Endothelial cell (in vitro differentiated cells): Measurements from ENCODE around the gene ZNF607. TPM values are rescaled to one million over a fixed set of nuclear protein-coding genes. Genes with fewer than 3 reads are reported as not detected.

ENCODE experiments used
- DNase-seq: peaks from one replicate; pipeline ENCODE4 v3.0.0; 2021; ENCODE audit warnings: low spot score
- H3K27ac Mint-ChIP-seq: one replicate; pipeline ENCODE4 v1.8.0; 2021; ENCODE audit warnings: mixed read lengths, inconsistent platforms; ENCODE audit not compliant: unreplicated experiment
- H3K27me3 Mint-ChIP-seq: one replicate; pipeline ENCODE4 v1.8.0; 2021; ENCODE audit warnings: mild to moderate bottlenecking, moderate library complexity, mixed read lengths, inconsistent platforms; ENCODE audit not compliant: unreplicated experiment
- H3K36me3 Mint-ChIP-seq: one replicate; pipeline ENCODE4 v1.8.0; 2021; ENCODE audit warnings: mild to moderate bottlenecking, low read depth, mixed read lengths, inconsistent platforms; ENCODE audit not compliant: unreplicated experiment
- H3K4me1 Mint-ChIP-seq: one replicate; pipeline ENCODE4 v1.8.0; 2021; ENCODE audit warnings: mild to moderate bottlenecking, mixed read lengths, inconsistent platforms; ENCODE audit not compliant: unreplicated experiment
- H3K4me3 Mint-ChIP-seq: one replicate; pipeline ENCODE4 v1.8.0; 2021; ENCODE audit warnings: mild to moderate bottlenecking, mixed read lengths, inconsistent platforms; ENCODE audit not compliant: unreplicated experiment
- H3K9me3 Mint-ChIP-seq: one replicate; pipeline ENCODE4 v1.8.0; 2021; ENCODE audit warnings: mixed read lengths, inconsistent platforms; ENCODE audit not compliant: unreplicated experiment
- total RNA-seq: library from RNA; stranded (reverse); fragmentation: NEBNext Ultra II Directional; extraction: Animal tissue kit (Norgen Biotek cat#: 25700); gene quantifications from one replicate; pipeline ENCODE4 v1.2.1, GENCODE V29; 2021; ENCODE audit not compliant: unreplicated experiment
- TF ChIP-seq, protein P1 (sequence below): fragments of 200-600 bp; sonication (generic); IDR thresholded peaks from one replicate; pipeline ENCODE4 v1.5.0; 2021; ENCODE audit warnings: antibody characterized with exemption; ENCODE audit not compliant: unreplicated experiment

Gene ZNF607
- total RNA-seq, 1 donor from 2014 or later = 15.2 TPM

GRCh38 chr19:37654629-37655300 is 64.8 kb downstream of the ZNF607 start:
- peak; percentile 16 for DNase-seq
- TF ChIP-seq, protein P1, sequence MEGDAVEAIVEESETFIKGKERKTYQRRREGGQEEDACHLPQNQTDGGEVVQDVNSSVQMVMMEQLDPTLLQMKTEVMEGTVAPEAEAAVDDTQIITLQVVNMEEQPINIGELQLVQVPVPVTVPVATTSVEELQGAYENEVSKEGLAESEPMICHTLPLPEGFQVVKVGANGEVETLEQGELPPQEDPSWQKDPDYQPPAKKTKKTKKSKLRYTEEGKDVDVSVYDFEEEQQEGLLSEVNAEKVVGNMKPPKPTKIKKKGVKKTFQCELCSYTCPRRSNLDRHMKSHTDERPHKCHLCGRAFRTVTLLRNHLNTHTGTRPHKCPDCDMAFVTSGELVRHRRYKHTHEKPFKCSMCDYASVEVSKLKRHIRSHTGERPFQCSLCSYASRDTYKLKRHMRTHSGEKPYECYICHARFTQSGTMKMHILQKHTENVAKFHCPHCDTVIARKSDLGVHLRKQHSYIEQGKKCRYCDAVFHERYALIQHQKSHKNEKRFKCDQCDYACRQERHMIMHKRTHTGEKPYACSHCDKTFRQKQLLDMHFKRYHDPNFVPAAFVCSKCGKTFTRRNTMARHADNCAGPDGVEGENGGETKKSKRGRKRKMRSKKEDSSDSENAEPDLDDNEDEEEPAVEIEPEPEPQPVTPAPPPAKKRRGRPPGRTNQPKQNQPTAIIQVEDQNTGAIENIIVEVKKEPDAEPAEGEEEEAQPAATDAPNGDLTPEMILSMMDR = no peak
- H3K9me3 Mint-ChIP-seq = no peaks in the 10 kb centered on the region
- peaks cover 7% of the 10 kb centered on the region for H3K27me3 Mint-ChIP-seq
- peaks cover 14% of the 10 kb centered on the region for H3K36me3 Mint-ChIP-seq
- H3K4me3 Mint-ChIP-seq = peak overlapping the region; percentile 96
- peaks cover 14% of the 10 kb centered on the region for H3K4me1 Mint-ChIP-seq
- peak overlapping the region; percentile 67 for H3K27ac Mint-ChIP-seq

- peak overlapping the region; percentile 67 for H3K27ac Mint-ChIP-seq
- DNase-seq = no peak
- H3K27me3 Mint-ChIP-seq = peaks cover 7% of the 10 kb centered on the region
- peaks cover 14% of the 10 kb centered on the region for H3K4me1 Mint-ChIP-seq
- peaks cover 14% of the 10 kb centered on the region for H3K36me3 Mint-ChIP-seq
- H3K9me3 Mint-ChIP-seq = no peaks in the 10 kb centered on the region
- TF ChIP-seq, protein P1 = no peak
- H3K4me3 Mint-ChIP-seq = peak overlapping the region; percentile 96
Observed at GRCh38 chr19:37654118-37654517, 65.4 kb downstream of the ZNF607 start.

Other genes starting within 250 kb of the ZNF607 start
- gene ZNF793, start 212.8 kb downstream of the ZNF607 start, total RNA-seq = 10.9 TPM
- 3.9 TPM for gene ZNF571, start 125.0 kb downstream of the ZNF607 start, total RNA-seq
- 0.69 TPM for gene ZNF540, start 124.9 kb downstream of the ZNF607 start, total RNA-seq
- 20.2 TPM for gene ZFP30, start 64.3 kb downstream of the ZNF607 start, total RNA-seq
- 11.3 TPM for gene ZNF573, start 59.8 kb upstream of the ZNF607 start, total RNA-seq
- gene WDR87, start 186.8 kb upstream of the ZNF607 start, total RNA-seq = not detected
- gene SIPA1L3, start 187.4 kb upstream of the ZNF607 start, total RNA-seq = 29.6 TPM